H1 (cell line): ENCODE results near the gene ARHGEF4.

Source experiments
- CBX5 ChIP-seq: fragments of 300-800, 300-1000 bp; sonication (generic); IDR thresholded peaks from 2 replicates; pipeline ENCODE4 v1.7.1; 2016; ENCODE audit warnings: antibody characterized with exemption, low read length, low read depth
- CTCF ChIP-seq, 3 experiments: IDR thresholded peaks; 1 replicate in 2 of 3; 2 replicates in 1 of 3; pipeline versions ENCODE4 v1.5.1 to v1.6.1; 2011; ENCODE audit warnings: low read length in 3 of 3, mild to moderate bottlenecking in 3 of 3, inconsistent platforms in 2 of 3, low read depth in 1 of 3, moderate library complexity in 1 of 3; ENCODE audit not compliant: insufficient read depth in 1 of 3; ENCODE audit errors: control extremely low read depth in 1 of 3
- EP300 ChIP-seq, 2 experiments: IDR thresholded peaks; 1 replicate in 1 of 2; 2 replicates in 1 of 2; pipeline ENCODE4 v1.6.1; 2011 to 2012; ENCODE audit warnings: low read depth in 2 of 2, low read length in 2 of 2, mild to moderate bottlenecking in 2 of 2, borderline replicate concordance in 1 of 2, inconsistent platforms in 1 of 2, moderate library complexity in 1 of 2
- EZH2 ChIP-seq: fragments of 200-600 bp; sonication (generic); IDR thresholded peaks from 2 replicates; pipeline ENCODE4 v1.7.1; 2012; ENCODE audit warnings: low read depth, mild to moderate bottlenecking, moderate library complexity, low read length, inconsistent platforms; ENCODE audit not compliant: severe bottlenecking
- JUN ChIP-seq: IDR thresholded peaks from 2 replicates; pipeline ENCODE4 v1.6.1; 2011; ENCODE audit warnings: low read depth, mild to moderate bottlenecking, improper control_type of control experiment, low read length
- YY1 ChIP-seq: IDR thresholded peaks from 2 replicates; pipeline ENCODE4 v1.6.1; 2011; ENCODE audit warnings: low read depth, mild to moderate bottlenecking, low read length

GRCh38 chr2:130871843-130872740, 35.4 kb downstream of the ARHGEF4 start:
- no peak for TF ChIP-seq EP300 (IDR thresholded peaks at IDR 0.05; ENCODE audit: borderline replicate concordance in 1 of 2, low read depth in 2 of 2, low read length in 2 of 2)
- TF ChIP-seq JUN = no peak
- TF ChIP-seq CTCF (IDR thresholded peaks at IDR 0.05; ENCODE audit: control extremely low read depth in 1 of 3, insufficient read depth in 1 of 3, low read depth in 1 of 3, low read length in 3 of 3) = no peak
- no peak for TF ChIP-seq YY1
- TF ChIP-seq EZH2 = no peak
- no peak for TF ChIP-seq CBX5
